NCI-H1930 (cell line): ENCODE measurements around the gene EFHC2.
A peak's percentile ranks its signal among the peaks of the same experiment; 100 is the strongest.
"Not testable (repeated sequence)": the region's sequence is repeated elsewhere in the genome, so short reads cannot be mapped to it uniquely, and the experiment has no call there.

Source experiments
- DNase-seq, 2 experiments: peaks; one replicate each; lab custom pipeline; 2025; lab: John Stamatoyannopoulos, UW

EFHC2 gene

DNA sequence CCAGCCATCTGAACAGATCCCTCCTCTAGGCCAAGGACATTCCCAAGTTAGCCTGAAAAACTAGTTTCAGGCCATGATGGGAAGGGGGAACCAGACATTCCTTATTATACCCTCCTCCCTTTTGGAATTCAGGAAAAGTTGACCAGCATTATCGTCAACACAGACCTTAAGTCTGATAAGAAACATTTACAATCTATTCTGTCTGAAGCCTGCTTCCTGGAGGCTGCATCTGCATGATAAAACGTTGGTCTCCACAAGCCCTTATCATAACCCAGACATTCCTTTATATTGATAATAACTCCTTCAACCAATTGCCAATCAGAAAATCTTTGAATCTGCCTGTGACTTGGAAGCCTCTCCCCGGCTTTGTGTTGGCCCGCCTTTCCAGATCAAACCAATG lies 44.3 kb downstream of the EFHC2 start:
- DNase-seq = no peak

GRCh38 chrX:44291468-44292092 lies 51.9 kb downstream of the EFHC2 start:
- no peak for DNase-seq

DNA sequence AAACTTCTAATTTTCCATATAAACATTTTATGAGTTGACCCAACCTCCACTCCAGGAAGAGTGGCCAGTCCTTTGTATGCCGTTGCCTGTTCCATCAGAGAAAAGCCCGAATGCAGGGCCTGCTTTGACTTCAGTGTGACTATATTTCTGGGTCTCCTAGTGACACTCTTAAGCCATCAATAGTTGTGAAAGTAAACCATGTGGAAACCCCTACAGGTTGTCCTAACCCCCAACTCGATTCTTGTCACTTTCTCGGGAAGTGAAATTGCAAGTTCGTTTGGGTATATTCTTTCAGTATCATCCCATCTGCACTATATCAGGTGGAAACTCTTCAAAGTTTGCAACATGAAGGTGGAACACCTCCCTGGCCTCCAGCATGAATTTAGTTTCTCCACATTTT lies 52.8 kb downstream of the EFHC2 start:
- DNase-seq = no peak

GRCh38 chrX:44282753-44283152 lies 60.7 kb downstream of the EFHC2 start:
- DNase-seq = no peak

DNA sequence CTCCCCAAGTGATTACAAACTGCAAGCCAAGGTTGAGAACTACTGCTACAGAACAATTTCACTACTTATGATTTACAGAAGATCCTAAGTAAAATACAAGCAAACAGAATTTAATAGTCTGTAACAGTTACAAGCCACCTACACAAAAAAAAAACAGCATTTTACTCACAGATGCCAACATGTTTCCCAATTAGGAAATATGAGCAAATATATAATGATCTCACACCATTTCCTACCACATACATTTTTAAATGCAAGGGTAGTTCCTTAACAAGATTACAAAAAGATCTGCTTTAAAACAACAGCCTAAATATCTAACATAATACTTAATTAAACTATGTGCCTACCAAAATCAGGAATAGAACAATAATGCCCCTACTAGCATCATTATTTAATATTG lies 63.4 kb downstream of the EFHC2 start:
- DNase-seq = no peak

- DNase-seq = no peak
Observed at GRCh38 chrX:44274096-44274495, 69.4 kb downstream of the EFHC2 start.

- no peak for DNase-seq
Observed at GRCh38 chrX:44267861-44268260, 75.6 kb downstream of the EFHC2 start.

GRCh38 chrX:44267116-44267515 lies 76.4 kb downstream of the EFHC2 start:
- DNase-seq = no peak

DNA sequence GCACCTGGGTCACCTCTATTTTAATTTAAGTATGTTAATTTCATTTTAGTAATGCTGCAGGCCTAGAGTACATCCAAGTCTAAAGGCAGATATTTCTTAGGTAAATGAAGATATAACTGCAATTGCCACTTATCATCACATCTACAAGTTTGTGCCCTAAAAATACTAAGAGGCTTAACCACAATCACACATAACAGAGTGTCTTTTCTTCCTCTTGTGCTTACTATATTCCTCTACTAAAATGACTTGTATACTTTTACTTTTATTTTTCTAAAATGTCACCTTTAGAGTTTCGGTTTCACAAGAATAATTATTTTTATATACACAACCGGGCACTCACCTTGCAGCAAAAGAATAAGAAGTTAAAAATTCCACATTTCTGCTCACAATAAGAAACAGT lies 77.9 kb downstream of the EFHC2 start:
- no peak for DNase-seq

DNA sequence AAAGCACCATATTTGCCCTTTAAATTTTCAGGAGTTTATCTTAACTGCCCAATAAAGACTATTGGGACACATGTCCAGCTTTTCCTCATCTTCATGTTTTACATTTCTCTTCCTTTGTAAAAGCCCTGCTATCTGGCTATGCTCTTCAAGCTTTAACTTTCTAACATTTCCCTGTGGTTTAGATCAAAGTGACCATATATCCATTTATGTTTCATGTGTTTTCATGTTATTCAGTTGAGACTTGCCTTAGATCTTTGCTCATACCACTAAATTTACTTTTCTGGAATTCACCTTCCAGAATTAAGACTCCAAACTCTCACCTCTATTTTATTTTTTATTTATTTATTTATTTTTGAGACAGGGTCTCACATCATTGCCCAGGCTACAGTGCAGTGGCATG lies 78.5 kb downstream of the EFHC2 start:
- no peak for DNase-seq

- no peak for DNase-seq
Observed at GRCh38 chrX:44261286-44261685, 82.2 kb downstream of the EFHC2 start.

DNA sequence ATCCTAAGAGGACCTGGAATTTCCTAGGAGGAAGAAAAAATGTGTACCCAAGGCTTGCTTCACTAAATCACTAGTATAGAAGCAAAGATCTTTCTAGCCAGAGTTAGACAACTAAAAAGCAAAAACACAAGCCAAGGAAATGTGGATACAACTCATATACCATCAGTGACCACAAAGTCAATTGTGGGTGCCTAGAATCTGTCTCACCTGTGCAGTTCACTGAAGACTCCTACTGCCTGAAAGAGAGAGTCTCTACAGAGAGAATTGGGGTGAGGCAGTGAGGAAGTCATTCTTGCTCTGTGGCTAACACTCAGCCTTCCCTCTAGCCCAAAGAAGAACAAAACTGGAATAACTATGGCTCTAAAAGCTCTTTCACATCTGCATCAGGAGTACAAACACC lies 82.9 kb downstream of the EFHC2 start:
- DNase-seq = no peak

- DNase-seq = not testable (repeated sequence)
Observed at GRCh38 chrX:44255742-44256141, 87.7 kb downstream of the EFHC2 start.

GRCh38 chrX:44253575-44253942 lies 89.9 kb downstream of the EFHC2 start:
- no peak for DNase-seq

- not testable (repeated sequence) for DNase-seq
Observed at GRCh38 chrX:44252688-44253574, 90.5 kb downstream of the EFHC2 start.

DNA sequence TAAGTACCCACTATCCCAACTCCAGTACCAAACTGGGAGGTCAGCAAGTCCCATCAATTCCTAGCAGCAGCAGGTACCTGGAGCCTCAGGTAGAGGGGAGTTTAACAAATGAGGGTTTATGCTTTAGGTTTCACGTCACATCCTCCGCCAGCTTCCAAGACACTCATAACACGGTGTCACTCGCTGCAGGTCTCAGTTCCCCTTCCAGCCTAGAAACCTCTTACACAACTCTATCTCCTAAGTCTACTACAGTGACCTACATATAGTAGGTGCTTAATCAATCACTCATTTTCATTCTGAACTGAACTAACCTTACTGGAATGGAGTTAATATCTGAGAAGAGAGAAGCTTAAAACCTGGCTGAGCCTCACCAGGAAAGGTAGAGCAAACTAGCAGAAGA lies 96.0 kb downstream of the EFHC2 start:
- DNase-seq = no peak

GRCh38 chrX:44246826-44247225 lies 96.6 kb downstream of the EFHC2 start:
- no peak for DNase-seq

DNA sequence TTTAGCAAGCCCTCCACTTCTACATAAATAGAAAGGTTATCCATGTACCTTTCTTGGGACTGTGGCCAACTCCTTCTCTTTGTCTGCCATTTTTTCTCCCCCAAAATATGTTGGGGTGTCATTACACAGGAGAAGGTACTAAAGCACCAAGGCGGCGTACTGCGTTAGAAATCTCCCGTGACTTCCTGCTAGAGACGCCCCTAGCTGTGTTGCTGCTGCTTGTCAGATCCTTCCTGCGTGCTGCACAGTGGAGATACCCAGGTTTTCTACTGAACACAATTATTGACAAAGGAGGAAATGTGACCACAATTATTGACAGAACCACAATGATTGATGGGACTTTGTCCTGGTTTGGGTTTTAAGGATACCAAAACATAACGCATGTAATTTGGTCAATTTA lies 97.7 kb downstream of the EFHC2 start:
- peak; percentile 17 to 24 for DNase-seq

DNA sequence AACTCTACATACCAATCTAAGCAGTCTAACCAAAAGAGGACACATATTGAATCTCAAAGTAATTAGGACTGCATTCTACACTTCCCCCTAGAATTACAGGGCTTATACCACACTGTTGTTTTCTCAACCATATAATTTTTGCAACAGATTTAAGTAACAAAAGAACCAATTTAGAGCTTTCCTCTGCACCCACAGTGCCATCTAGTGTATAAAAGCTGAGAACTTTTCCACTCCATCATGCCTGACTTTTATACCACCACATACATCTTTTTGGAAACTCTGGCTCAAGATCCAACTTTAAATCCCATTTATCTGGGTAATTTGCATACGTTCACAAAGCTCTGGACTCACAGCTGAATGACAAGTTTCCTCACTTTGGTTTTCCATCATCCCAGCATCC lies 99.5 kb downstream of the EFHC2 start:
- DNase-seq = peak in 1 of 2 experiments; percentile 4

DNA sequence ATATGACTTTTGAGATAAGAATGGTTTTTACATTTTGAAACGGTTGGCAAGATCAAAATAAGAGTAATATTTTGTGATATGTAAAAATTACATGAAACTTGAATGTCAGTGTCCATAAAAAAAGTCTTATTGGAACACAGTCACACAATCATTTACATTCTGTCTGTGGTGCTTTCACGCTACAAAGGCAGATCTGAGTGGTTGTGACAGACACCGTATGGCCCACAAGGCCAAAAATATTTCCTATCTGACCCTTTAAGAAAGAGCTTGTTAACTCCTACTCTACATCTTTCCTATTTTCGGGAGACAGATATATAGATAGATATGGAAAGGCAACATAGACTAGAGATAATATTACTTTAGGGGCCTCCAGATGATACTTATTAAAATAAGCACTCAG lies 101.9 kb downstream of the EFHC2 start:
- DNase-seq = no peak

DNA sequence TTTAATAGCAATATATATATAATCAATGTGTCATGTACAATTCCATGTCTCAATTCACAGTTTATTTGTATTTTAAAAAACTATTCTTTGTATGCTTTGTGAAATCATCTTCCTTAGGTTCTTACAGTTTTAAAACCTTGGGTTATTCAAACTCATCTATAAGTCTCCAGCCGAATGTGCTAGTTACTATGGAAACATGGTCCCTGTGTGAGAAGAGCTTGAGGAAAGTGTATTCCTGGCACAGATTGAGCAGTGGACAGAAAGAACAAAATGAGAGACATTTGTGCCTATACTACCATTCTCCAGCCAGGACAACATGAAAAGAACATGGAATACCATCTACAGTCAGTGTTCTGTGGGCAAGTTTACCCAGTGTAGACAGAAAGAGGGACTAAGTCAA lies 103.4 kb downstream of the EFHC2 start:
- no peak for DNase-seq

DNA sequence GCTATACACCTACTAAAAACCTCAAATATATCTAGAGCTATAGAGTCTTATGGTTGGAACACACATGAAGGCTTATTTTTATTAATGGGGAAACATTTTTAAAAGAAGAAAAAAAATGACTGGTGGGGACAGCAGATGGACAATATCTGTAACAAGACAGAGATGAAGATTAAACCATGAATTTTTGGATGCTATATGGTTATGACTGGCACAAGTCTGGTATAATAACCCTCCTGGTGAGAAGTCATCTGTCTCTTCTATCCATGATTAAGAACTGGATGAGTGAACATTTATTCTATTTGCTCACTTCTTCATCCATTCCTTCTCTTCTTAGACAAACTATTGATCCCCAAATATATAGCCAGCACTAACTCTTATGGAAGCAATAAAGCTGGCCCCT lies 104.4 kb downstream of the EFHC2 start:
- no peak for DNase-seq

DNA sequence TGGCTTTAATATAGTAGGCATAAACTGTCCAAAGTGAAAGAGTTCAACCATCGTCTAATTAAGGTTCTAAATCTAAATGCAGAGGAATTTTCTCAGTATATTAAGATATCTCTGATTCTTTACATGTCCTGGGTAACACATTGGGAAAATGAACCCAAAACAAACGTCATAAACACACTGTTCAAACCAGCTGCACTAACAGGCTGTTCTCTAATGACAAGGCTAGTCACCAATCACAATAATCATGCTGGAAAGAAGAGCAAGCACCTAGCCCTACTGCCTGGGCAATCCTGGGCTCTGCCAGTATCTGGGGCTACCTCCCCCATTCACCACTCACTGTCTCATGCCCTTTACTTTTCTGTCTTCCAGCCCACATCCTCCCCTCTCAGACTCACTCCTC lies 107.9 kb downstream of the EFHC2 start:
- no peak for DNase-seq

DNA sequence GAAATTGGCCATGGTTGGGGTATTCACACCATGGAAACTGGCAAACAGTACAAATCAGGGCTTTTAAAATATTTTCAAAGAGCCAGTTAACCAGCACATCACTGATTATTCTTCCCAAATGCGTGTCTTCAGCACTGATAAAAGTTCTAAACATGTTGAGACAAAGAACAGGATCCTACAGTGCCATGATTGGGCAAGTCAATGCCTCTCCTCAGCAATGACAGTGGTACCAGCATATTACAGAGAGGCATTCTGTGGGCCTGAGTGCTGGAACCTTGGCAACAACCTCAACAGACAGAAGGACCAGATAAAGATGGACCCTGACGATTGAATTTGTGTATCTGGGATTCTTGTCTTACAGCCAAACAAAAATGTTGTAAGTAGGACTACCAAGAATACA lies 108.9 kb downstream of the EFHC2 start:
- DNase-seq = no peak
